HCT116 (cell line): Measurements from ENCODE around the gene CYP46A1.

Experiments used
- CBX3 ChIP-seq: IDR thresholded peaks from 2 replicates; pipeline ENCODE4 v1.6.1; 2012; ENCODE audit warnings: low read depth
- CEBPB ChIP-seq: IDR thresholded peaks from 2 replicates; pipeline ENCODE4 v1.6.1; 2012; ENCODE audit warnings: low read depth
- EZH2 ChIP-seq: fragments of 200-600 bp; sonication (generic); IDR thresholded peaks from 2 replicates; pipeline ENCODE4 v1.6.1; 2017; ENCODE audit warnings: antibody characterized with exemption, mixed run types
- EZH2phosphoT487 ChIP-seq: fragments of 200-600 bp; IDR thresholded peaks from 2 replicates; pipeline ENCODE4 v1.6.1; 2018; ENCODE audit warnings: antibody characterized with exemption, borderline replicate concordance
- JUND ChIP-seq: IDR thresholded peaks from 2 replicates; pipeline ENCODE4 v1.6.1; 2012
- POLR2A ChIP-seq: IDR thresholded peaks from 2 replicates; pipeline ENCODE4 v1.7.0; 2011; ENCODE audit warnings: borderline replicate concordance; ENCODE audit not compliant: insufficient read depth, insufficient read length; ENCODE audit errors: extremely low read depth
- POLR2AphosphoS5 ChIP-seq: IDR thresholded peaks from 2 replicates; pipeline ENCODE4 v1.6.1; 2011; ENCODE audit warnings: mild to moderate bottlenecking, low read depth, low read length, moderate library complexity
- SIN3A ChIP-seq: IDR thresholded peaks from 2 replicates; pipeline ENCODE4 v1.6.1; 2012; ENCODE audit warnings: low read depth
- SP1 ChIP-seq: IDR thresholded peaks from 2 replicates; pipeline ENCODE4 v1.6.1; 2012; ENCODE audit warnings: low read depth
- SRF ChIP-seq: IDR thresholded peaks from 2 replicates; pipeline ENCODE4 v1.6.1; 2012; ENCODE audit warnings: low read depth
- ZNF274 ChIP-seq: fragments of 200-500 bp; sonication (Bioruptor generic); IDR thresholded peaks from 2 replicates; pipeline ENCODE4 v1.6.1; 2014; ENCODE audit warnings: mild to moderate bottlenecking, low read depth, low read length, inconsistent platforms
- TF ChIP-seq, protein P1 (sequence below), 3 experiments: fragments of 200-600 bp in 1 of 3; sonication (generic) in 1 of 3; IDR thresholded peaks in 2 of 3; conservative IDR thresholded peaks in 1 of 3; 2 replicates each; pipeline ENCODE4 v1.5.1; 2012 to 2017; ENCODE audit warnings: low read depth in 2 of 3, low read length in 2 of 3, antibody characterized with exemption in 1 of 3, borderline replicate concordance in 1 of 3, control low read depth in 1 of 3, mild to moderate bottlenecking in 1 of 3, mixed read lengths in 1 of 3, mixed run types in 1 of 3, moderate library complexity in 1 of 3; ENCODE audit not compliant: insufficient read depth in 1 of 3
- TF ChIP-seq, protein P2 (sequence below): IDR thresholded peaks from 2 replicates; pipeline ENCODE4 v1.6.1; 2012; ENCODE audit warnings: low read depth
- TF ChIP-seq, protein P3 (sequence below): IDR thresholded peaks from 2 replicates; pipeline ENCODE4 v1.6.1; 2012

DNA sequence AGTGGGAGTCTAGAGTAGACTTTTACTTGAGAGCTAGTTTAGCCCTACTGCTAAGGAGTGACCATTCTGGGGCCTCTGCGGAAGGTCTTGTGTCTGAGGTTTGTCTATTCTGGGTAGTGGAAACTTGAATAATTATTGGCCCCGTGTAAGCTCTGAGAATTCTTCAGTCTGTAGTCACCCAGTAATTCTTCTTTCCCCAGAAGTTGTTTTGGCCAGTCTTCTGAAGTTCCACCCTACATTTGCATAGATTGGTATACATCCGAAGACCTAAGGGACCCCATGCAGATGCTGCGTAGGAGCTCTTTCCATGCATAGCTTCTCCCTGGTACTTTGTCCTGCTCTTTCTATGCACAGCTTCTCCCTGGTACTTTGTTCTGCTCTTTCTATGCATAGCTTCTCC is 12.8 kb downstream of the CYP46A1 start:
- TF ChIP-seq SP1 (no peak), POLR2AphosphoS5 (no peak), POLR2A (no peak), CBX3 (no peak), ZNF274 (no peak), SRF (no peak), SIN3A (no peak), JUND (no peak), EZH2 (no peak), CEBPB (no peak), EZH2phosphoT487 (no peak)
- TF ChIP-seq, protein P1, sequence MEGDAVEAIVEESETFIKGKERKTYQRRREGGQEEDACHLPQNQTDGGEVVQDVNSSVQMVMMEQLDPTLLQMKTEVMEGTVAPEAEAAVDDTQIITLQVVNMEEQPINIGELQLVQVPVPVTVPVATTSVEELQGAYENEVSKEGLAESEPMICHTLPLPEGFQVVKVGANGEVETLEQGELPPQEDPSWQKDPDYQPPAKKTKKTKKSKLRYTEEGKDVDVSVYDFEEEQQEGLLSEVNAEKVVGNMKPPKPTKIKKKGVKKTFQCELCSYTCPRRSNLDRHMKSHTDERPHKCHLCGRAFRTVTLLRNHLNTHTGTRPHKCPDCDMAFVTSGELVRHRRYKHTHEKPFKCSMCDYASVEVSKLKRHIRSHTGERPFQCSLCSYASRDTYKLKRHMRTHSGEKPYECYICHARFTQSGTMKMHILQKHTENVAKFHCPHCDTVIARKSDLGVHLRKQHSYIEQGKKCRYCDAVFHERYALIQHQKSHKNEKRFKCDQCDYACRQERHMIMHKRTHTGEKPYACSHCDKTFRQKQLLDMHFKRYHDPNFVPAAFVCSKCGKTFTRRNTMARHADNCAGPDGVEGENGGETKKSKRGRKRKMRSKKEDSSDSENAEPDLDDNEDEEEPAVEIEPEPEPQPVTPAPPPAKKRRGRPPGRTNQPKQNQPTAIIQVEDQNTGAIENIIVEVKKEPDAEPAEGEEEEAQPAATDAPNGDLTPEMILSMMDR (IDR thresholded peaks at IDR 0.05 in 2 of 3, conservative IDR thresholded peaks at IDR 0.05 in 1 of 3; ENCODE audit: borderline replicate concordance in 1 of 3, insufficient read depth in 1 of 3, low read depth in 2 of 3, low read length in 2 of 3) = no peak
- TF ChIP-seq, protein P2, sequence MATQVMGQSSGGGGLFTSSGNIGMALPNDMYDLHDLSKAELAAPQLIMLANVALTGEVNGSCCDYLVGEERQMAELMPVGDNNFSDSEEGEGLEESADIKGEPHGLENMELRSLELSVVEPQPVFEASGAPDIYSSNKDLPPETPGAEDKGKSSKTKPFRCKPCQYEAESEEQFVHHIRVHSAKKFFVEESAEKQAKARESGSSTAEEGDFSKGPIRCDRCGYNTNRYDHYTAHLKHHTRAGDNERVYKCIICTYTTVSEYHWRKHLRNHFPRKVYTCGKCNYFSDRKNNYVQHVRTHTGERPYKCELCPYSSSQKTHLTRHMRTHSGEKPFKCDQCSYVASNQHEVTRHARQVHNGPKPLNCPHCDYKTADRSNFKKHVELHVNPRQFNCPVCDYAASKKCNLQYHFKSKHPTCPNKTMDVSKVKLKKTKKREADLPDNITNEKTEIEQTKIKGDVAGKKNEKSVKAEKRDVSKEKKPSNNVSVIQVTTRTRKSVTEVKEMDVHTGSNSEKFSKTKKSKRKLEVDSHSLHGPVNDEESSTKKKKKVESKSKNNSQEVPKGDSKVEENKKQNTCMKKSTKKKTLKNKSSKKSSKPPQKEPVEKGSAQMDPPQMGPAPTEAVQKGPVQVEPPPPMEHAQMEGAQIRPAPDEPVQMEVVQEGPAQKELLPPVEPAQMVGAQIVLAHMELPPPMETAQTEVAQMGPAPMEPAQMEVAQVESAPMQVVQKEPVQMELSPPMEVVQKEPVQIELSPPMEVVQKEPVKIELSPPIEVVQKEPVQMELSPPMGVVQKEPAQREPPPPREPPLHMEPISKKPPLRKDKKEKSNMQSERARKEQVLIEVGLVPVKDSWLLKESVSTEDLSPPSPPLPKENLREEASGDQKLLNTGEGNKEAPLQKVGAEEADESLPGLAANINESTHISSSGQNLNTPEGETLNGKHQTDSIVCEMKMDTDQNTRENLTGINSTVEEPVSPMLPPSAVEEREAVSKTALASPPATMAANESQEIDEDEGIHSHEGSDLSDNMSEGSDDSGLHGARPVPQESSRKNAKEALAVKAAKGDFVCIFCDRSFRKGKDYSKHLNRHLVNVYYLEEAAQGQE = no peak
- TF ChIP-seq, protein P3, sequence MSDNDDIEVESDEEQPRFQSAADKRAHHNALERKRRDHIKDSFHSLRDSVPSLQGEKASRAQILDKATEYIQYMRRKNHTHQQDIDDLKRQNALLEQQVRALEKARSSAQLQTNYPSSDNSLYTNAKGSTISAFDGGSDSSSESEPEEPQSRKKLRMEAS = no peak
